Suprapubic skin (tissue), 4 donors: ENCODE data around the gene ARL5A. TPM values are rescaled to one million over a fixed set of nuclear protein-coding genes. Genes with fewer than 3 reads are reported as not detected.

Experiments
- DNase-seq, 2 donors: peaks; one replicate each; pipeline ENCODE4 v3.0.0-alpha.2; 2019; ENCODE audit warnings: low spot score in 2 of 2
- H3K27ac ChIP-seq: fragments of 200-600 bp; sonication (generic); one replicate; pipeline ENCODE4 v1.5.1; 2019
- H3K27me3 ChIP-seq: fragments of 200-600 bp; sonication (generic); one replicate; pipeline ENCODE4 v1.5.1; 2019
- H3K36me3 ChIP-seq: fragments of 200-600 bp; sonication (generic); one replicate; pipeline ENCODE4 v1.5.1; 2019
- H3K4me1 ChIP-seq: fragments of 200-600 bp; sonication (generic); one replicate; pipeline ENCODE4 v1.5.1; 2019
- H3K4me3 ChIP-seq: fragments of 200-600 bp; sonication (generic); one replicate; pipeline ENCODE4 v1.5.1; 2019; ENCODE audit warnings: mild to moderate bottlenecking
- H3K9me3 ChIP-seq: fragments of 200-600 bp; sonication (generic); one replicate; pipeline ENCODE4 v1.5.1; 2019
- EP300 ChIP-seq: sonication (generic); formaldehyde crosslinking; IDR thresholded peaks from one replicate; pipeline ENCODE4 v1.6.1; 2017; ENCODE audit warnings: antibody characterized with exemption
- POLR2A ChIP-seq, 2 donors: fragments of 450-650 bp; IDR thresholded peaks; one replicate each; pipeline ENCODE4 v1.6.1; 2017; ENCODE audit warnings: antibody characterized with exemption in 2 of 2, mild to moderate bottlenecking in 2 of 2, moderate library complexity in 2 of 2
- POLR2AphosphoS5 ChIP-seq, 3 donors: sonication (generic); formaldehyde crosslinking; IDR thresholded peaks; one replicate each; pipeline ENCODE4 v1.6.1; 2017; ENCODE audit warnings: antibody characterized with exemption in 3 of 3
- WGBS: methylation state at CpG from one replicate; pipeline ENCODE4 v1.1.5; 2018; 5-methylcytosine and 5-hydroxymethylcytosine counted together
- total RNA-seq, 4 donors: library from RNA; depleted of rRNA; stranded (reverse); fragments of >200 nt; gene quantifications; one replicate each; pipeline ENCODE4 v1.1.0, GENCODE V29; 2016
- TF ChIP-seq, protein P1 (sequence below), 2 donors: fragments of 200-600 bp in 1 of 2; fragments of 450-650 bp in 1 of 2; sonication (generic) in 1 of 2; IDR thresholded peaks; one replicate each; pipeline ENCODE4 v1.5.1; 2016 to 2019; ENCODE audit warnings: antibody characterized with exemption in 2 of 2, mild to moderate bottlenecking in 1 of 2, moderate library complexity in 1 of 2

ARL5A gene
- total RNA-seq, 4 donors from 2014 or later: 76.7 to 124 (median 94.5) TPM

DNA sequence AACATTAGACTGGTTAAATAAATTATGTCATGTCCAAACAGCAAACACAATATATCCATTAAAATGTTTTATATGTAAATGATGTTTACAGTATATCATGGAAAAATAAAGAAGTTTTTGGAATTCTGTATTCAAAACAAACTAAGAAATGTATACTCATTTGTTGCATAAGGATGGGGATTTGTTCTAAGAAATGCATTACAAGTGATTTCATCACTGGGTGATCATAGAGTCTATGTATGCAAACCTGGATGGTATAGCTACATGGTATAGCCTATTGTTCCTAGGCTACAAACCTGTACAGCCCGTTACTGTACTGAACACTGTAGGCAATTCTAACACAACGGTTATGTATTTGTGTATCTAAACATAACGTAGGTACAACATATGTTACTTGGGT lies 35.1 kb downstream of the ARL5A start:
- Histone ChIP-seq H3K27me3 (no peaks in the 10 kb centered on the region), H3K27ac (no peak overlapping the region), H3K9me3 (no peaks in the 10 kb centered on the region), H3K36me3 (no peaks in the 10 kb centered on the region), H3K4me1 (no peaks in the 10 kb centered on the region), H3K4me3 (no peak overlapping the region)
- WGBS: 90% methylated on average over 3 of the region's 3 CpGs
- no peak for DNase-seq
- TF ChIP-seq EP300 (no peak), POLR2A (IDR thresholded peaks at IDR 0.05) (no peak)

DNA sequence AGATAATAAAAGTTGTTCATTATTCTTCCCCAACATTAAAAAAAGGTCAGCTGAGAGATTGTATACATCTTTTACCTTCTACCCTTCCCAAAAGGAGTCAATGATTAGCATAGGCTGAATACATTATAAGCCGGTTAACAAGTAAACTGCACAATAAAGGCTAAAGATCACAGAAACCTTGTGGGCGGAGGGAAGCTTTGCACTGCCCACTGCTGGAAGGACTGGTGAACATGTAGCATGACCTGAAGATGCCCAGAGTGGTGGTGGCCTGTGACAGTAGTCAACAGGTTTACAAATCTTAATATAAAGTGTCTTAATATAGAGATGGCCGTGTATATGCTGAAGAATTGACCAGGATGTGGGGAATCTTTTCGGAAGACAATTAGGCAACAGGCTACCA lies 35.6 kb downstream of the ARL5A start:
- no peak for TF ChIP-seq POLR2AphosphoS5 (IDR thresholded peaks at IDR 0.05)
- no peak for TF ChIP-seq EP300
- no peak for TF ChIP-seq POLR2A (IDR thresholded peaks at IDR 0.05)
- TF ChIP-seq, protein P1, sequence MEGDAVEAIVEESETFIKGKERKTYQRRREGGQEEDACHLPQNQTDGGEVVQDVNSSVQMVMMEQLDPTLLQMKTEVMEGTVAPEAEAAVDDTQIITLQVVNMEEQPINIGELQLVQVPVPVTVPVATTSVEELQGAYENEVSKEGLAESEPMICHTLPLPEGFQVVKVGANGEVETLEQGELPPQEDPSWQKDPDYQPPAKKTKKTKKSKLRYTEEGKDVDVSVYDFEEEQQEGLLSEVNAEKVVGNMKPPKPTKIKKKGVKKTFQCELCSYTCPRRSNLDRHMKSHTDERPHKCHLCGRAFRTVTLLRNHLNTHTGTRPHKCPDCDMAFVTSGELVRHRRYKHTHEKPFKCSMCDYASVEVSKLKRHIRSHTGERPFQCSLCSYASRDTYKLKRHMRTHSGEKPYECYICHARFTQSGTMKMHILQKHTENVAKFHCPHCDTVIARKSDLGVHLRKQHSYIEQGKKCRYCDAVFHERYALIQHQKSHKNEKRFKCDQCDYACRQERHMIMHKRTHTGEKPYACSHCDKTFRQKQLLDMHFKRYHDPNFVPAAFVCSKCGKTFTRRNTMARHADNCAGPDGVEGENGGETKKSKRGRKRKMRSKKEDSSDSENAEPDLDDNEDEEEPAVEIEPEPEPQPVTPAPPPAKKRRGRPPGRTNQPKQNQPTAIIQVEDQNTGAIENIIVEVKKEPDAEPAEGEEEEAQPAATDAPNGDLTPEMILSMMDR (IDR thresholded peaks at IDR 0.05): no peak
- H3K27ac ChIP-seq: no peak overlapping the region
- no peaks in the 10 kb centered on the region for H3K4me1 ChIP-seq
- 93% methylated on average over 4 of the region's 4 CpGs for WGBS
- H3K36me3 ChIP-seq: no peaks in the 10 kb centered on the region
- no peak overlapping the region for H3K4me3 ChIP-seq
- no peaks in the 10 kb centered on the region for H3K9me3 ChIP-seq
- DNase-seq: no peak
- no peaks in the 10 kb centered on the region for H3K27me3 ChIP-seq

DNA sequence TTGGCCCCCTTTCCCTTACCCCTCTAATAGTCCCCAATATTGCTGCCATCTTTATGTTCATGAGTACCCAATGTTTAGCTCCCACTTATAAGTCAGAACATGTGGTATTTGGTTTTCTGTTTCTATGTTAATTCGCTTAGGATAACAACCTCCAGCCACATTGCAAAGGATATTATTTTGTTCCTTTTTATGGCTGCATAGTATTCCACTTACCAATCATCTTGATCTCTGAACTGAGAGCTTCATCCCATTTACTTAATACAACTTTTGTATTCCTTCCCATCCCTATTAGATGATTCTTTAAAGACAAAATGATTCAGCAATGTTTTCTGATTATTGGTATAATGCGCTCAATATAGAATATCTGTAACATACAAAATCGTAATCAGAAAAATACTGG lies 36.7 kb downstream of the ARL5A start:
- TF ChIP-seq, protein P1 (IDR thresholded peaks at IDR 0.05): no peak
- TF ChIP-seq EP300 (no peak), POLR2A (IDR thresholded peaks at IDR 0.05) (no peak), POLR2AphosphoS5 (IDR thresholded peaks at IDR 0.05) (no peak)
- no peaks in the 10 kb centered on the region for H3K9me3 ChIP-seq
- no peaks in the 10 kb centered on the region for H3K27me3 ChIP-seq
- H3K4me1 ChIP-seq: no peaks in the 10 kb centered on the region
- no peak overlapping the region for H3K27ac ChIP-seq
- no peak for DNase-seq
- no peak overlapping the region for H3K4me3 ChIP-seq
- 95% methylated on average over 3 of the region's 3 CpGs for WGBS
- H3K36me3 ChIP-seq: no peaks in the 10 kb centered on the region

DNA sequence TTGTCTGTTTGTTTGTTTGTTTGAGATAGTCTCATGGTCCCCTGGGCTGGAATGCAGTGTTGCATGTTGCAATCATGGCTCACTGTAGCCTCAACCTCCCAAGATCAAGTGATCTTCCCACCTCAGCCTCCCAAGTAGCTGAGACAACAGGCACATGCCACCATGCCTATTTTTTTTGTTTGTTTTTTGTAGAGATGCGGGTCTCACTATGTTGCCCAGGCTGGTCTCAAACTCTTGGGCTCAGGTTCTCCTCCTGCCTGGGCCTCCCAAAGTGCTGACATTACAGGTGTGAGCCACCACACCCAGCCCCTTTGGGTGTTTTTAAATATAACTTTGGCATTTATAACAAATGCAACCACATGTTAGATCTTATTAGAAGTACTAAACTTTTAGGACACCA lies 37.5 kb downstream of the ARL5A start:
- H3K9me3 ChIP-seq: no peaks in the 10 kb centered on the region
- no peak overlapping the region for H3K27ac ChIP-seq
- no peaks in the 10 kb centered on the region for H3K27me3 ChIP-seq
- 100% methylated on average over 1 of the region's 1 CpG for WGBS
- DNase-seq: no peak
- no peak overlapping the region for H3K4me3 ChIP-seq
- peaks cover 3% of the 10 kb centered on the region for H3K36me3 ChIP-seq
- TF ChIP-seq POLR2AphosphoS5 (IDR thresholded peaks at IDR 0.05): no peak
- TF ChIP-seq, protein P1 (IDR thresholded peaks at IDR 0.05): no peak
- TF ChIP-seq EP300: no peak
- TF ChIP-seq POLR2A (IDR thresholded peaks at IDR 0.05): no peak
- no peaks in the 10 kb centered on the region for H3K4me1 ChIP-seq

- H3K27me3 ChIP-seq: no peaks in the 10 kb centered on the region
- no peaks in the 10 kb centered on the region for H3K4me1 ChIP-seq
- 92% methylated on average over 4 of the region's 4 CpGs for WGBS
- no peak overlapping the region for H3K27ac ChIP-seq
- no peaks in the 10 kb centered on the region for H3K9me3 ChIP-seq
- TF ChIP-seq POLR2A (IDR thresholded peaks at IDR 0.05): no peak
- no peak for TF ChIP-seq POLR2AphosphoS5 (IDR thresholded peaks at IDR 0.05)
- TF ChIP-seq EP300: no peak
- TF ChIP-seq, protein P1 (IDR thresholded peaks at IDR 0.05): no peak
- DNase-seq: no peak
- H3K4me3 ChIP-seq: no peak overlapping the region
- peaks cover 13% of the 10 kb centered on the region for H3K36me3 ChIP-seq
These were observed 39.0 kb downstream of the ARL5A start for GRCh38 chr2:151789055-151789834.

DNA sequence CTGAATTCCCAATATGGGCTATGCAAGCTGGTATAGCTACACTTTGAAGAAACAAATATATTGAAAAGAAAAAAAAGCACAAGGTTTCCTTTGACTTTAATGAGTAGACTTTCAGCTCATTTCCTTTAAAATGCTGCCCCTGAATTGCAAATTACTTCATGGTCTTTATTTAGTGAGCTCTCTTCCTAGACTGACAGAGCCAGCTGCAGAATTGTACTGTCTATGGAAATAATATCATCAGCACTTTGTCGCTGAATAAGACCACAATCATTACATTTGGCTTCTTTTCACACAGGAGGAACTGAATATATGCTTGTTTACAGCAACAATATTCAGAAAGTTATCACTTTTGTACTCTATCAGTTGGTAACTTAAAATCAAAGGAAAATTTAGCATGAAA lies 41.7 kb downstream of the ARL5A start:
- H3K9me3 ChIP-seq: no peaks in the 10 kb centered on the region
- H3K4me1 ChIP-seq: no peaks in the 10 kb centered on the region
- DNase-seq: no peak
- TF ChIP-seq POLR2A (IDR thresholded peaks at IDR 0.05): no peak
- no peak for TF ChIP-seq POLR2AphosphoS5 (IDR thresholded peaks at IDR 0.05)
- no peak for TF ChIP-seq EP300
- TF ChIP-seq, protein P1 (IDR thresholded peaks at IDR 0.05): no peak
- H3K36me3 ChIP-seq: peaks cover 25% of the 10 kb centered on the region
- no peaks in the 10 kb centered on the region for H3K27me3 ChIP-seq
- no peak overlapping the region for H3K27ac ChIP-seq
- H3K4me3 ChIP-seq: no peak overlapping the region
- 85% methylated on average over 1 of the region's 1 CpG for WGBS
